OCI-LY1 (cell line): ENCODE results near the gene SUN1.

Experiments used
- EZH2 ChIP-seq: fragments of 200-600 bp; sonication (generic), shearing (Covaris generic); IDR thresholded peaks from 2 replicates; pipeline ENCODE4 v1.8.0; 2017; ENCODE audit warnings: borderline replicate concordance, mixed run types, mild to moderate bottlenecking, antibody characterized with exemption, low read length, moderate library complexity, mixed read lengths
- TF ChIP-seq, protein P1 (sequence below): fragments of 200-600 bp; sonication (generic), shearing (Covaris generic); IDR thresholded peaks from 2 replicates; pipeline ENCODE4 v1.5.1; 2017; ENCODE audit warnings: mild to moderate bottlenecking, antibody characterized with exemption, low read length, moderate library complexity, mixed read lengths

DNA sequence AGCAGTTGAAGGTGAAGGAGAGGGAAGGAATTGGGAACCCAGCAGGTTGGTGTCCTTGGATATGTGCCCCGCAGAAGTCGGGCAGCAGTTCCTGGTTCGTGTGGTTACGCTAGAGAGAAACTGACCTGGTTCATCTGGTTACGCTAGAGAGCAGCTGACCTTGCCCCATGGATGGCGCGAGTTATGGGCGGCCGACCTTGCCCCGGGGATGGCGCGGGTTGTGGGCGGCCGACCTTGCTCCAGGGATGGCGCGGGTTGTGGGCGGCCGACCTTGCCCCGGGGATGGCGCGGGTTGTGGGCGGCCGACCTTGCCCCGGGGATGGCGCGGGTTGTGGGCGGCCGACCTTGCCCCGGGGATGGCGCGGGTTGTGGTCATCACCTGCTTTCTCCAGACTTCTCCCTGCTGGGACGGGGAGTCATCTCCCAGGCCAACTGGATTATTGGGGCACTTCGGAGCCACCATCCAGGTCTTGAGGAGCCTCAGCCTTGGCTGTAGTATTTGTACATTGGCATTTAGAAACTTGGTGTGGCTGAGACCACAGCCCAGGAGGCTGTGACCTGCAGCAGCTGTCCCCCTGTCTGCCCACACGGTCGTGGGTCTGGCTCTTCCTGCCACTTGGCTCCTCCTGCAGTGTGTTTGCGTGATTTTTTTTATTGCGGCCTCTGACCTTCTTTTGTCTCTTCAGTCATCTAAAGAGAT is 50.2 kb downstream of the SUN1 start:
- TF ChIP-seq, protein P1, sequence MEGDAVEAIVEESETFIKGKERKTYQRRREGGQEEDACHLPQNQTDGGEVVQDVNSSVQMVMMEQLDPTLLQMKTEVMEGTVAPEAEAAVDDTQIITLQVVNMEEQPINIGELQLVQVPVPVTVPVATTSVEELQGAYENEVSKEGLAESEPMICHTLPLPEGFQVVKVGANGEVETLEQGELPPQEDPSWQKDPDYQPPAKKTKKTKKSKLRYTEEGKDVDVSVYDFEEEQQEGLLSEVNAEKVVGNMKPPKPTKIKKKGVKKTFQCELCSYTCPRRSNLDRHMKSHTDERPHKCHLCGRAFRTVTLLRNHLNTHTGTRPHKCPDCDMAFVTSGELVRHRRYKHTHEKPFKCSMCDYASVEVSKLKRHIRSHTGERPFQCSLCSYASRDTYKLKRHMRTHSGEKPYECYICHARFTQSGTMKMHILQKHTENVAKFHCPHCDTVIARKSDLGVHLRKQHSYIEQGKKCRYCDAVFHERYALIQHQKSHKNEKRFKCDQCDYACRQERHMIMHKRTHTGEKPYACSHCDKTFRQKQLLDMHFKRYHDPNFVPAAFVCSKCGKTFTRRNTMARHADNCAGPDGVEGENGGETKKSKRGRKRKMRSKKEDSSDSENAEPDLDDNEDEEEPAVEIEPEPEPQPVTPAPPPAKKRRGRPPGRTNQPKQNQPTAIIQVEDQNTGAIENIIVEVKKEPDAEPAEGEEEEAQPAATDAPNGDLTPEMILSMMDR, result no peak
- TF ChIP-seq EZH2, result no peak
